SIG-M5 (cell line): ENCODE data around the gene NEK7.

Source experiments
- DNase-seq: peaks from one replicate; lab custom pipeline; 2025; lab: John Stamatoyannopoulos, UW

Gene NEK7

GRCh38 chr1:198147216-198147615, 9.6 kb upstream of the NEK7 start:
- no peak for DNase-seq

- DNase-seq, result no peak
These were observed 6.4 kb upstream of the NEK7 start for GRCh38 chr1:198150369-198150768.

- DNase-seq, result no peak
These were observed 5.1 kb upstream of the NEK7 start for GRCh38 chr1:198151688-198152087.

GRCh38 chr1:198153103-198153502, 3.7 kb upstream of the NEK7 start:
- DNase-seq, result no peak

GRCh38 chr1:198153804-198154203, 3.0 kb upstream of the NEK7 start:
- no peak for DNase-seq

GRCh38 chr1:198155253-198155652, 1.5 kb upstream of the NEK7 start:
- DNase-seq, result no peak

- DNase-seq, result peak; percentile 39
These were observed 570 bp upstream of the NEK7 start for GRCh38 chr1:198156111-198156744.

- peak; percentile 16 for DNase-seq
These were observed 546 bp downstream of the NEK7 start for GRCh38 chr1:198157241-198157846.

GRCh38 chr1:198157847-198158725, 1.3 kb downstream of the NEK7 start:
- peak; percentile 29 for DNase-seq

- peak; percentile 35 for DNase-seq
These were observed 2.2 kb downstream of the NEK7 start for GRCh38 chr1:198158735-198159589.

- DNase-seq, result no peak
These were observed 3.4 kb downstream of the NEK7 start for GRCh38 chr1:198160222-198160621.

- no peak for DNase-seq
These were observed 4.3 kb downstream of the NEK7 start for GRCh38 chr1:198160946-198161614.

- no peak for DNase-seq
These were observed 4.9 kb downstream of the NEK7 start for GRCh38 chr1:198161718-198162090.

- DNase-seq, result peak; percentile 68
These were observed 5.4 kb downstream of the NEK7 start for GRCh38 chr1:198162091-198162767.

GRCh38 chr1:198165927-198166647, 9.3 kb downstream of the NEK7 start:
- DNase-seq, result no peak

GRCh38 chr1:198166900-198167299, 10.1 kb downstream of the NEK7 start:
- no peak for DNase-seq

- no peak for DNase-seq
These were observed 10.7 kb downstream of the NEK7 start for GRCh38 chr1:198167436-198167934.

GRCh38 chr1:198168227-198168626, 11.4 kb downstream of the NEK7 start:
- no peak for DNase-seq

- no peak for DNase-seq
These were observed 12.9 kb downstream of the NEK7 start for GRCh38 chr1:198169672-198170071.
